CD4-positive, alpha-beta memory T cell (primary cell): ENCODE results near the gene CNTNAP1. TPM values are rescaled to one million over a fixed set of nuclear protein-coding genes. Genes with fewer than 3 reads are reported as not detected.

Source experiments
- CTCF ChIA-PET: fragments of 350-600 bp; sonication (Branson Sonifier 250); formaldehyde crosslinking; loops from one replicate; lab custom pipeline; 2021; ENCODE audit warnings: inconsistent platforms; ENCODE audit not compliant: partially characterized antibody; lab: Charles Lee
- POLR2A ChIA-PET: fragments of 350-600 bp; sonication (Branson Sonifier 250); formaldehyde crosslinking; loops from one replicate; lab custom pipeline; 2021; ENCODE audit not compliant: partially characterized antibody; lab: Charles Lee
- DNase-seq, 5 donors: peaks; one replicate each; pipeline versions ENCODE4 v3.0.0 to v3.0.0-alpha.2; 2020 to 2022; ENCODE audit warnings: mixed read lengths in 1 of 5
- H3K27ac ChIP-seq: one replicate; pipeline ENCODE4 v1.7.0; 2013; ENCODE audit warnings: low read depth, low read length
- H3K27me3 ChIP-seq: 2 replicates; pipeline ENCODE4 v1.7.0; 2013; ENCODE audit warnings: mild to moderate bottlenecking, low read length, moderate library complexity; ENCODE audit not compliant: insufficient read depth
- H3K36me3 ChIP-seq: 2 replicates; pipeline ENCODE4 v1.7.0; 2013; ENCODE audit warnings: mild to moderate bottlenecking, low read length, moderate library complexity; ENCODE audit not compliant: insufficient read depth
- H3K4me1 ChIP-seq: 2 replicates; pipeline ENCODE4 v1.7.0; 2013; ENCODE audit warnings: mild to moderate bottlenecking, low read length, moderate library complexity; ENCODE audit not compliant: insufficient read depth
- H3K4me3 ChIP-seq, 2 donors: one replicate each; pipeline ENCODE4 v1.7.0; 2013; ENCODE audit warnings: low read length in 2 of 2, mild to moderate bottlenecking in 1 of 2
- H3K9me3 ChIP-seq, 2 donors: one replicate each; pipeline ENCODE4 v1.7.0; 2013; ENCODE audit warnings: low read length in 2 of 2, control low read depth in 1 of 2; ENCODE audit not compliant: control insufficient read depth in 1 of 2
- H3K27ac Mint-ChIP-seq, 7 donors: one replicate each; pipeline ENCODE4 v1.8.0; 2020 to 2021; ENCODE audit warnings: mixed read lengths in 7 of 7, mild to moderate bottlenecking in 6 of 7, inconsistent platforms in 3 of 7, moderate library complexity in 3 of 7
- H3K27me3 Mint-ChIP-seq, 2 donors: one replicate each; pipeline ENCODE4 v1.8.0; 2020 to 2021; ENCODE audit warnings: mixed read lengths in 2 of 2
- H3K36me3 Mint-ChIP-seq, 2 donors: one replicate each; pipeline ENCODE4 v1.8.0; 2020 to 2021; ENCODE audit warnings: mixed read lengths in 2 of 2, inconsistent platforms in 1 of 2, mild to moderate bottlenecking in 1 of 2
- H3K4me1 Mint-ChIP-seq, 4 donors: one replicate each; pipeline ENCODE4 v1.8.0; 2020 to 2021; ENCODE audit warnings: mixed read lengths in 4 of 4, mild to moderate bottlenecking in 1 of 4
- H3K4me3 Mint-ChIP-seq, 8 donors: one replicate each; pipeline ENCODE4 v1.8.0; 2020 to 2021; ENCODE audit warnings: mixed read lengths in 8 of 8, mild to moderate bottlenecking in 7 of 8, moderate library complexity in 6 of 8, inconsistent platforms in 3 of 8
- H3K9me3 Mint-ChIP-seq, 8 donors: one replicate each; pipeline ENCODE4 v1.8.0; 2020 to 2021; ENCODE audit warnings: mixed read lengths in 8 of 8, mild to moderate bottlenecking in 5 of 8, inconsistent platforms in 3 of 8, moderate library complexity in 1 of 8
- intact Hi-C: fragments of 100-400 bp; cut with micrococcal nuclease; formaldehyde crosslinking; loops from one replicate; pipeline ENCODE4 v1.15.1; 2023
- microRNA-seq: library from miRNA; unstranded; fragments of <30 nt; microRNA quantifications from one replicate; pipeline ENCODE4 v1.2.0, GENCODE V29; 2021; ENCODE audit warnings: borderline replicate concordance, borderline number of aligned reads, borderline microRNAs expressed, mixed read lengths
- polyA plus RNA-seq, 2 donors: library from polyadenylated mRNA; unstranded; fragments of 300-500 nt; fragmentation: Illumina TruSeq; gene quantifications; one replicate each; pipeline ENCODE4 v1.2.3, GENCODE V29; 2021
- total RNA-seq, 2 experiments: library from RNA; stranded (reverse); gene quantifications; one replicate each; pipeline ENCODE4 v1.2.3, GENCODE V29; 2021

The CNTNAP1 gene
- total and polyA plus RNA-seq, 4 experiments from 2014 or later, result 1.2 to 3.0 (median 2.5) TPM; not detected in 1

GRCh38 chr17:42744806-42745617 lies 62.7 kb downstream of the CNTNAP1 start, which contains the start of gene EZH1:
Gene EZH1 (minus strand): TSS chr17:42745040. CDS start chr17:42728941, 16,099 bp downstream.
- Mint-ChIP-seq H3K4me1 (peaks cover 7 to 38% (median 20%) of the 10 kb centered on the region in 4 donors), H3K9me3 (no peaks in the 10 kb centered on the region), H3K36me3 (peaks cover 0 to 4% of the 10 kb centered on the region in 2 donors), H3K27ac (peak within 1 kb of the TSS; percentile 81 to 96 (median 92)), H3K4me3 (peak within 1 kb of the TSS; percentile 91 to 97 (median 96)), H3K27me3 (peaks cover 5 to 7% of the 10 kb centered on the region in 2 donors)
- CTCF ChIA-PET, result no interaction called here
- Histone ChIP-seq H3K27me3 (no peaks in the 10 kb centered on the region), H3K36me3 (no peaks in the 10 kb centered on the region), H3K27ac (peak within 1 kb of the TSS; percentile 66), H3K9me3 (no peaks in the 10 kb centered on the region), H3K4me3 (peak within 1 kb of the TSS; percentile 51 to 58), H3K4me1 (peaks cover 25% of the 10 kb centered on the region)
- POLR2A ChIA-PET, result interaction anchor here (1.6 to 1.9 kb wide), 2 partner anchors 79 to 616 kb away, joined by 5 read pairs; partner anchors contain the start of gene BECN1
- intact Hi-C loops, result loop anchor here (1.0 to 2.0 kb wide), 2 partner anchors 53 to 66 kb away; partner anchors contain the start of genes CNTD1 and COA3
- DNase-seq, result peak; percentile 88 to 95 (median 94)

- Mint-ChIP-seq H3K4me3 (peak overlapping the region in 2 of 8 donors; percentile 42 to 64), H3K36me3 (peaks cover 0 to 2% of the 10 kb centered on the region in 2 donors), H3K27me3 (peaks cover 6 to 13% of the 10 kb centered on the region in 2 donors), H3K27ac (no peak overlapping the region), H3K4me1 (peaks cover 6 to 21% (median 16%) of the 10 kb centered on the region in 4 donors), H3K9me3 (no peaks in the 10 kb centered on the region)
- Histone ChIP-seq H3K4me1 (peaks cover 17% of the 10 kb centered on the region), H3K27me3 (no peaks in the 10 kb centered on the region), H3K9me3 (no peaks in the 10 kb centered on the region), H3K36me3 (no peaks in the 10 kb centered on the region), H3K4me3 (no peak overlapping the region), H3K27ac (no peak overlapping the region)
- DNase-seq, result no peak
- POLR2A ChIA-PET, result no interaction called here
- CTCF ChIA-PET, result interaction anchor here (3.4 kb wide), 1 partner anchor 15 kb away, joined by 15 read pairs; no protein-coding TSS in a partner anchor
- intact Hi-C loops, result no loop called here
These were observed 66.0 kb downstream of the CNTNAP1 start for GRCh38 chr17:42748202-42748907.

- POLR2A ChIA-PET, result interaction anchor here (0.9 kb wide), 1 partner anchor 17 kb away, joined by 4 read pairs; no protein-coding TSS in a partner anchor
- Histone ChIP-seq H3K27ac (no peak overlapping the region), H3K36me3 (no peaks in the 10 kb centered on the region), H3K9me3 (no peaks in the 10 kb centered on the region), H3K4me3 (no peak overlapping the region), H3K4me1 (peaks cover 9% of the 10 kb centered on the region), H3K27me3 (no peaks in the 10 kb centered on the region)
- no peak for DNase-seq
- peaks cover 6 to 13% of the 10 kb centered on the region in 2 donors for H3K27me3 Mint-ChIP-seq
- intact Hi-C loops, result no loop called here
- peaks cover 1 to 14% (median 9%) of the 10 kb centered on the region in 4 donors for H3K4me1 Mint-ChIP-seq
- no peak overlapping the region for H3K27ac Mint-ChIP-seq
- CTCF ChIA-PET, result interaction anchor here (1.5 to 3.4 kb wide), 2 partner anchors 11 to 14 kb away, joined by 4 to 15 read pairs; no protein-coding TSS in a partner anchor
- H3K36me3 Mint-ChIP-seq, result peaks cover 0 to 2% of the 10 kb centered on the region in 2 donors
- no peaks in the 10 kb centered on the region for H3K9me3 Mint-ChIP-seq
- H3K4me3 Mint-ChIP-seq, result no peak overlapping the region
These were observed 66.8 kb downstream of the CNTNAP1 start for GRCh38 chr17:42748908-42749798.

Small RNAs within 50 kb of the gene (microRNA-seq; reads per million reads assigned to microRNA genes)
- gene MIR6780A, result not detected

Other genes starting within 250 kb of the CNTNAP1 start
- 10 to 100 TPM; 13.1 to 15.9 TPM for gene ATP6V0A1, start 223.7 kb upstream of the CNTNAP1 start, total RNA-seq
- 1 to 10 TPM; 3.9 to 6.4 TPM for gene ATP6V0A1, start 223.7 kb upstream of the CNTNAP1 start, polyA plus RNA-seq
- 10 to 100 TPM; 20.6 to 22.8 TPM for gene NAGLU, start 146.3 kb upstream of the CNTNAP1 start, total RNA-seq
- 10 to 100 TPM in 1 of 2 donors, 1 to 10 TPM in 1; 8.5 to 15.5 TPM for gene NAGLU, start 146.3 kb upstream of the CNTNAP1 start, polyA plus RNA-seq
- gene HSD17B1, start 129.6 kb upstream of the CNTNAP1 start, total RNA-seq, result 1 to 10 TPM; 1.2 TPM
- under 1 TPM; 0.07 to 0.88 TPM for gene HSD17B1, start 129.6 kb upstream of the CNTNAP1 start, polyA plus RNA-seq
- gene COASY, start 120.4 kb upstream of the CNTNAP1 start, total RNA-seq, result 10 to 100 TPM; 65.2 to 71.1 TPM
- gene COASY, start 120.4 kb upstream of the CNTNAP1 start, polyA plus RNA-seq, result 10 to 100 TPM; 44.6 to 66.0 TPM
- gene MLX, start 115.4 kb upstream of the CNTNAP1 start, total RNA-seq, result 10 to 100 TPM; 73.3 to 73.7 TPM
- 10 to 100 TPM; 38.1 to 53.6 TPM for gene MLX, start 115.4 kb upstream of the CNTNAP1 start, polyA plus RNA-seq
- gene PSMC3IP, start 104.8 kb upstream of the CNTNAP1 start, total RNA-seq, result 1 to 10 TPM; 3.4 to 4.5 TPM
- 1 to 10 TPM in 1 of 2 donors, under 1 TPM in 1; 0.93 to 1.9 TPM for gene PSMC3IP, start 104.8 kb upstream of the CNTNAP1 start, polyA plus RNA-seq
- gene RETREG3, start 73.2 kb upstream of the CNTNAP1 start, total RNA-seq, result 100 to 1,000 TPM; 128 to 134 TPM
- gene RETREG3, start 73.2 kb upstream of the CNTNAP1 start, polyA plus RNA-seq, result 100 to 1,000 TPM; 106 to 123 TPM
- 10 to 100 TPM; 13.6 to 16.5 TPM for gene TUBG1, start 72.8 kb upstream of the CNTNAP1 start, total RNA-seq
- gene TUBG1, start 72.8 kb upstream of the CNTNAP1 start, polyA plus RNA-seq, result 10 to 100 TPM in 1 of 2 donors, 1 to 10 TPM in 1; 6.4 to 12.8 TPM
- 10 to 100 TPM; 18.1 to 19.1 TPM for gene TUBG2, start 23.2 kb upstream of the CNTNAP1 start, total RNA-seq
- gene TUBG2, start 23.2 kb upstream of the CNTNAP1 start, polyA plus RNA-seq, result 1 to 10 TPM; 3.0 to 5.0 TPM
- under 1 TPM; 0.15 to 0.22 TPM for gene PLEKHH3, start 5.5 kb upstream of the CNTNAP1 start, total RNA-seq
- under 1 TPM; 0.16 to 0.32 TPM for gene PLEKHH3, start 5.5 kb upstream of the CNTNAP1 start, polyA plus RNA-seq
- under 1 TPM; 0.53 to 0.81 TPM for gene CCR10, start 688 bp upstream of the CNTNAP1 start, total RNA-seq
- gene CCR10, start 688 bp upstream of the CNTNAP1 start, polyA plus RNA-seq, result 10 to 100 TPM in 1 of 2 donors, 1 to 10 TPM in 1; 9.1 to 10.7 TPM
- 100 to 1,000 TPM; 184 to 192 TPM for gene EZH1, start 62.5 kb downstream of the CNTNAP1 start, total RNA-seq
- gene EZH1, start 62.5 kb downstream of the CNTNAP1 start, polyA plus RNA-seq, result 10 to 100 TPM; 20.1 to 38.6 TPM
- not detected for gene RAMP2, start 78.7 kb downstream of the CNTNAP1 start, total RNA-seq
- not detected for gene RAMP2, start 78.7 kb downstream of the CNTNAP1 start, polyA plus RNA-seq
- 10 to 100 TPM; 39.3 to 43.6 TPM for gene VPS25, start 90.9 kb downstream of the CNTNAP1 start, total RNA-seq
- gene VPS25, start 90.9 kb downstream of the CNTNAP1 start, polyA plus RNA-seq, result 10 to 100 TPM; 39.8 to 63.3 TPM
- gene WNK4, start 98.1 kb downstream of the CNTNAP1 start, total RNA-seq, result under 1 TPM; 0.14 to 0.41 TPM
- gene WNK4, start 98.1 kb downstream of the CNTNAP1 start, polyA plus RNA-seq, result not detected
- 10 to 100 TPM; 27.7 to 30.1 TPM for gene COA3, start 116.2 kb downstream of the CNTNAP1 start, total RNA-seq
- gene COA3, start 116.2 kb downstream of the CNTNAP1 start, polyA plus RNA-seq, result 100 to 1,000 TPM; 110 to 153 TPM
- not detected for gene CNTD1, start 116.3 kb downstream of the CNTNAP1 start, total RNA-seq
- gene CNTD1, start 116.3 kb downstream of the CNTNAP1 start, polyA plus RNA-seq, result under 1 TPM; 0.22 to 0.43 TPM
- 100 to 1,000 TPM; 103 to 104 TPM for gene BECN1, start 141.8 kb downstream of the CNTNAP1 start, total RNA-seq
- gene BECN1, start 141.8 kb downstream of the CNTNAP1 start, polyA plus RNA-seq, result 100 to 1,000 TPM; 135 to 190 TPM
- 10 to 100 TPM; 65.1 to 69.9 TPM for gene PSME3, start 150.9 kb downstream of the CNTNAP1 start, total RNA-seq
- gene PSME3, start 150.9 kb downstream of the CNTNAP1 start, polyA plus RNA-seq, result 100 to 1,000 TPM; 125 to 171 TPM
- 1 to 10 TPM; 2.7 TPM for gene AOC2, start 162.0 kb downstream of the CNTNAP1 start, total RNA-seq
- gene AOC2, start 162.0 kb downstream of the CNTNAP1 start, polyA plus RNA-seq, result under 1 TPM in 1 of 2 donors, not detected in 1; 0.17 TPM
- gene AOC3, start 168.7 kb downstream of the CNTNAP1 start, total RNA-seq, result 1 to 10 TPM in 1 of 2 experiments, under 1 TPM in 1; 0.58 to 1.2 TPM
- gene AOC3, start 168.7 kb downstream of the CNTNAP1 start, polyA plus RNA-seq, result not detected
- not detected for gene G6PC1, start 218.3 kb downstream of the CNTNAP1 start, total RNA-seq
- not detected for gene G6PC1, start 218.3 kb downstream of the CNTNAP1 start, polyA plus RNA-seq